Trophoblast cell (in vitro differentiated cells and primary cell): Measurements from ENCODE around the gene OR2H2.

Experiments
- DNase-seq, 2 donors: peaks; one replicate each; pipeline ENCODE4 v3.0.0-alpha.2; 2016
- H2AFZ ChIP-seq: 2 replicates; pipeline ENCODE4 v1.6.1; 2013; ENCODE audit warnings: low read length, moderate library complexity, mild to moderate bottlenecking; ENCODE audit not compliant: insufficient read depth, poor library complexity
- H2AK5ac ChIP-seq: 2 replicates; pipeline ENCODE4 v1.6.1; 2013; ENCODE audit warnings: mild to moderate bottlenecking, low read length
- H2BK120ac ChIP-seq: 2 replicates; pipeline ENCODE4 v1.6.1; 2013; ENCODE audit warnings: low read length, mild to moderate bottlenecking, moderate library complexity; ENCODE audit not compliant: insufficient read depth, poor library complexity
- H2BK12ac ChIP-seq: 2 replicates; pipeline ENCODE4 v1.6.1; 2013; ENCODE audit warnings: mild to moderate bottlenecking, low read length, moderate library complexity
- H2BK5ac ChIP-seq: 2 replicates; pipeline ENCODE4 v1.6.1; 2013; ENCODE audit warnings: low read length, low read depth, moderate library complexity, mild to moderate bottlenecking; ENCODE audit not compliant: poor library complexity
- H3K14ac ChIP-seq: 2 replicates; pipeline ENCODE4 v1.6.1; 2013; ENCODE audit warnings: mild to moderate bottlenecking, low read length
- H3K18ac ChIP-seq: 2 replicates; pipeline ENCODE4 v1.6.1; 2013; ENCODE audit warnings: mild to moderate bottlenecking, low read length
- H3K23ac ChIP-seq: 2 replicates; pipeline ENCODE4 v1.6.1; 2013; ENCODE audit warnings: low read length
- H3K27ac ChIP-seq: 2 replicates; pipeline ENCODE4 v1.5.1; 2013; ENCODE audit warnings: low read depth, mild to moderate bottlenecking, inconsistent platforms, low read length, moderate library complexity
- H3K27me3 ChIP-seq: 2 replicates; pipeline ENCODE4 v1.6.1; 2013; ENCODE audit warnings: inconsistent platforms, mild to moderate bottlenecking, low read length, moderate library complexity; ENCODE audit not compliant: insufficient read depth
- H3K36me3 ChIP-seq, 2 experiments: 1 replicate in 1 of 2; 2 replicates in 1 of 2; pipeline ENCODE4 v1.6.1; 2013; ENCODE audit warnings: low read length in 2 of 2, mild to moderate bottlenecking in 2 of 2, moderate library complexity in 1 of 2; ENCODE audit not compliant: insufficient read depth in 2 of 2, control insufficient read depth in 1 of 2
- H3K4ac ChIP-seq: 2 replicates; pipeline ENCODE4 v1.6.1; 2013; ENCODE audit warnings: low read depth, mild to moderate bottlenecking, low read length, moderate library complexity
- H3K4me1 ChIP-seq, 2 experiments: 1 replicate in 1 of 2; 2 replicates in 1 of 2; pipeline ENCODE4 v1.6.1; 2013; ENCODE audit warnings: low read length in 2 of 2, mild to moderate bottlenecking in 2 of 2, moderate library complexity in 1 of 2; ENCODE audit not compliant: insufficient read depth in 2 of 2, control insufficient read depth in 1 of 2
- H3K4me2 ChIP-seq: 2 replicates; pipeline ENCODE4 v1.6.1; 2013; ENCODE audit warnings: inconsistent platforms, mild to moderate bottlenecking, low read length, moderate library complexity
- H3K4me3 ChIP-seq: 2 replicates; pipeline ENCODE4 v1.5.1; 2013; ENCODE audit warnings: mild to moderate bottlenecking, low read depth, low read length, inconsistent platforms
- H3K79me1 ChIP-seq: one replicate; pipeline ENCODE4 v1.6.1; 2013; ENCODE audit warnings: low read length
- H3K79me2 ChIP-seq: 2 replicates; pipeline ENCODE4 v1.6.1; 2013; ENCODE audit warnings: low read length, mild to moderate bottlenecking; ENCODE audit not compliant: control insufficient read depth, insufficient read depth, poor library complexity
- H3K9ac ChIP-seq: 2 replicates; pipeline ENCODE4 v1.6.1; 2013; ENCODE audit warnings: mild to moderate bottlenecking, low read length
- H3K9me3 ChIP-seq: 2 replicates; pipeline ENCODE4 v1.6.1; 2013; ENCODE audit warnings: low read depth, mild to moderate bottlenecking, control low read depth, inconsistent platforms, low read length; ENCODE audit not compliant: insufficient read depth
- H4K12ac ChIP-seq: 2 replicates; pipeline ENCODE4 v1.6.1; 2013; ENCODE audit warnings: low read depth, mild to moderate bottlenecking, low read length, moderate library complexity
- H4K8ac ChIP-seq: 2 replicates; pipeline ENCODE4 v1.6.1; 2013; ENCODE audit warnings: low read depth, mild to moderate bottlenecking, low read length, moderate library complexity
- H4K91ac ChIP-seq: one replicate; pipeline ENCODE4 v1.6.1; 2013; ENCODE audit warnings: low read depth, mild to moderate bottlenecking, low read length, moderate library complexity
- WGBS: extraction: QIAGEN DNeasy Blood & Tissue Kit; methylation state at CpG from one replicate; pipeline ENCODE4 v1.1.7; 2013; ENCODE audit warnings: missing lambda C conversion rate; ENCODE audit not compliant: insufficient read length, insufficient coverage; ENCODE audit errors: extremely low coverage; 5-methylcytosine and 5-hydroxymethylcytosine counted together

OR2H2 gene

DNA sequence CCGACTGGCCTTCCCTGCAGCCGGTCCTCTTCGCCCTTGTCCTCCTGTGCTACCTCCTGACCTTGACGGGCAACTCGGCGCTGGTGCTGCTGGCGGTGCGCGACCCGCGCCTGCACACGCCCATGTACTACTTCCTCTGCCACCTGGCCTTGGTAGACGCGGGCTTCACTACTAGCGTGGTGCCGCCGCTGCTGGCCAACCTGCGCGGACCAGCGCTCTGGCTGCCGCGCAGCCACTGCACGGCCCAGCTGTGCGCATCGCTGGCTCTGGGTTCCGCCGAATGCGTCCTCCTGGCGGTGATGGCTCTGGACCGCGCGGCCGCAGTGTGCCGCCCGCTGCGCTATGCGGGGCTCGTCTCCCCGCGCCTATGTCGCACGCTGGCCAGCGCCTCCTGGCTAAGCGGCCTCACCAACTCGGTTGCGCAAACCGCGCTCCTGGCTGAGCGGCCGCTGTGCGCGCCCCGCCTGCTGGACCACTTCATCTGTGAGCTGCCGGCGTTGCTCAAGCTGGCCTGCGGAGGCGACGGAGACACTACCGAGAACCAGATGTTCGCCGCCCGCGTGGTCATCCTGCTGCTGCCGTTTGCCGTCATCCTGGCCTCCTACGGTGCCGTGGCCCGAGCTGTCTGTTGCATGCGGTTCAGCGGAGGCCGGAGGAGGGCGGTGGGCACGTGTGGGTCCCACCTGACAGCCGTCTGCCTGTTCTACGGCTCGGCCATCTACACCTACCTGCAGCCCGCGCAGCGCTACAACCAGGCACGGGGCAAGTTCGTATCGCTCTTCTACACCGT is 31.5 kb upstream of the OR2H2 start:
- peaks cover 8% of the 10 kb centered on the region for H3K9me3 ChIP-seq
- no peak overlapping the region for H4K91ac ChIP-seq
- peak overlapping the region; percentile 65 for H3K4me2 ChIP-seq
- no peak overlapping the region for H2AK5ac ChIP-seq
- H3K36me3 ChIP-seq, result no peaks in the 10 kb centered on the region
- H3K27ac ChIP-seq, result no peak overlapping the region
- no peak overlapping the region for H2BK12ac ChIP-seq
- H3K23ac ChIP-seq, result peak overlapping the region; percentile 43
- no peak overlapping the region for H4K12ac ChIP-seq
- no peak overlapping the region for H2AFZ ChIP-seq
- H3K14ac ChIP-seq, result no peak overlapping the region
- no peak overlapping the region for H3K9ac ChIP-seq
- H3K4me3 ChIP-seq, result peak overlapping the region; percentile 23
- no peaks in the 10 kb centered on the region for H3K79me1 ChIP-seq
- DNase-seq, result peak; percentile 15 to 46
- no peaks in the 10 kb centered on the region for H3K79me2 ChIP-seq
- no peak overlapping the region for H3K18ac ChIP-seq
- no peak overlapping the region for H2BK5ac ChIP-seq
- H4K8ac ChIP-seq, result no peak overlapping the region
- H2BK120ac ChIP-seq, result no peak overlapping the region
- H3K4ac ChIP-seq, result no peak overlapping the region
- peaks cover 3 to 8% of the 10 kb centered on the region in 2 experiments for H3K4me1 ChIP-seq
- peaks cover 25% of the 10 kb centered on the region for H3K27me3 ChIP-seq
- WGBS, result no CpG with 5 or more reads among the region's 83 CpGs

DNA sequence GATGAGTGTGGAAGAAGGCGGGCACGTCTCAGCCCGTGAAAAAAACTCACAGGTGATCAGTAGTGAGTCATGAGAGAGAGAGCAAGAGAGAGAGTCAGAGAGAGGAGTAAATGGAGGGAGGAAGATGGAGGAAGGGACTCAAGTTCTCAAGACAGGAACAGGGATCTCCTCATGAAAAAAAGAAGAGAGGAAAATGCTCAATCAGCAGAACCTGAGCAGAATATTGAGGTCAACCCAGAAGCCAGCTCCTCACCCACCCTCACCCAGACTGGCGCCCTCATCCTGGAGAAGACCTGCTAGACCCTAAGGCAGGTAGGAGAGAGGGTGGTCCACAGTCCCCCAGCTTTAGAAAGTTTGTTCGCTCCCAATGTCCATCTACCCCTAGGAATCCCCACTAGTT is 30.2 kb upstream of the OR2H2 start:
- Histone ChIP-seq H2BK120ac (no peak overlapping the region), H3K36me3 (no peaks in the 10 kb centered on the region), H4K91ac (no peak overlapping the region), H3K14ac (no peak overlapping the region), H3K27ac (no peak overlapping the region), H2AFZ (no peak overlapping the region), H2BK5ac (no peak overlapping the region), H3K18ac (no peak overlapping the region), H2AK5ac (no peak overlapping the region), H3K9ac (no peak overlapping the region), H3K79me1 (no peaks in the 10 kb centered on the region), H3K4ac (no peak overlapping the region), H3K79me2 (no peaks in the 10 kb centered on the region), H3K23ac (no peak overlapping the region), H3K27me3 (peaks cover 25% of the 10 kb centered on the region), H3K4me2 (no peak overlapping the region), H4K8ac (no peak overlapping the region), H3K4me3 (no peak overlapping the region), H2BK12ac (no peak overlapping the region), H3K4me1 (peaks cover 3 to 8% of the 10 kb centered on the region in 2 experiments), H3K9me3 (peaks cover 9% of the 10 kb centered on the region), H4K12ac (no peak overlapping the region)
- no peak for DNase-seq
- WGBS, result no CpG with 5 or more reads among the region's 5 CpGs

- Histone ChIP-seq H3K4me2 (no peak overlapping the region), H4K91ac (no peak overlapping the region), H3K79me1 (no peaks in the 10 kb centered on the region), H3K4me3 (no peak overlapping the region), H3K27me3 (peaks cover 25% of the 10 kb centered on the region), H2BK120ac (no peak overlapping the region), H3K14ac (no peak overlapping the region), H3K18ac (no peak overlapping the region), H3K23ac (no peak overlapping the region), H4K8ac (no peak overlapping the region), H4K12ac (no peak overlapping the region), H3K4me1 (peaks cover 3 to 8% of the 10 kb centered on the region in 2 experiments), H2AK5ac (no peak overlapping the region), H3K27ac (no peak overlapping the region), H3K9ac (no peak overlapping the region), H3K36me3 (no peaks in the 10 kb centered on the region), H2AFZ (no peak overlapping the region), H2BK12ac (no peak overlapping the region), H3K79me2 (no peaks in the 10 kb centered on the region), H3K9me3 (peaks cover 9% of the 10 kb centered on the region), H3K4ac (no peak overlapping the region), H2BK5ac (no peak overlapping the region)
- no peak for DNase-seq
These were observed 27.6 kb upstream of the OR2H2 start for GRCh38 chr6:29557320-29557719.

GRCh38 chr6:29558439-29559079 is 26.4 kb upstream of the OR2H2 start:
- H3K27me3 ChIP-seq, result peaks cover 16% of the 10 kb centered on the region
- no peak overlapping the region for H2BK5ac ChIP-seq
- H4K12ac ChIP-seq, result no peak overlapping the region
- H2AK5ac ChIP-seq, result no peak overlapping the region
- WGBS, result no CpG with 5 or more reads among the region's 22 CpGs
- no peak overlapping the region for H4K8ac ChIP-seq
- H3K14ac ChIP-seq, result no peak overlapping the region
- H3K27ac ChIP-seq, result no peak overlapping the region
- no peak overlapping the region for H2BK120ac ChIP-seq
- H3K79me2 ChIP-seq, result no peaks in the 10 kb centered on the region
- H3K4ac ChIP-seq, result no peak overlapping the region
- H2BK12ac ChIP-seq, result no peak overlapping the region
- peaks cover 6% of the 10 kb centered on the region for H3K9me3 ChIP-seq
- H3K18ac ChIP-seq, result no peak overlapping the region
- no peak overlapping the region for H3K23ac ChIP-seq
- no peak overlapping the region for H3K4me2 ChIP-seq
- H3K9ac ChIP-seq, result no peak overlapping the region
- DNase-seq, result no peak
- no peak overlapping the region for H4K91ac ChIP-seq
- H3K4me1 ChIP-seq, result peaks cover 0 to 4% of the 10 kb centered on the region in 2 experiments
- no peak overlapping the region for H2AFZ ChIP-seq
- no peaks in the 10 kb centered on the region for H3K36me3 ChIP-seq
- no peak overlapping the region for H3K4me3 ChIP-seq
- no peaks in the 10 kb centered on the region for H3K79me1 ChIP-seq
